Type B pancreatic cell (in vitro differentiated cells): ENCODE results near the gene DNAJA3. TPM values are rescaled to one million over a fixed set of nuclear protein-coding genes. Genes with fewer than 3 reads are reported as not detected.
A peak's percentile ranks its signal among the peaks of the same experiment; 100 is the strongest.
"Not testable (repeated sequence)": the region's sequence is repeated elsewhere in the genome, so short reads cannot be mapped to it uniquely, and the experiment has no call there.

Experiments
- DNase-seq: peaks from one replicate; pipeline ENCODE4 v3.0.0; 2021; ENCODE audit warnings: mixed read lengths; ENCODE audit not compliant: unreplicated experiment; ENCODE audit errors: extremely low spot score
- H3K27ac Mint-ChIP-seq: 2 replicates; pipeline ENCODE4 v1.8.0; 2021; ENCODE audit warnings: mild to moderate bottlenecking, mixed read lengths
- H3K27me3 Mint-ChIP-seq: 2 replicates; pipeline ENCODE4 v1.8.0; 2021; ENCODE audit warnings: mixed read lengths
- H3K36me3 Mint-ChIP-seq: 2 replicates; pipeline ENCODE4 v1.8.0; 2021; ENCODE audit warnings: mixed read lengths
- H3K4me1 Mint-ChIP-seq: one replicate; pipeline ENCODE4 v1.8.0; 2021; ENCODE audit warnings: mixed read lengths; ENCODE audit not compliant: unreplicated experiment
- H3K4me3 Mint-ChIP-seq: 2 replicates; pipeline ENCODE4 v1.8.0; 2021; ENCODE audit warnings: mild to moderate bottlenecking, mixed read lengths
- H3K9me3 Mint-ChIP-seq: 2 replicates; pipeline ENCODE4 v1.8.0; 2021; ENCODE audit warnings: mixed read lengths
- total RNA-seq: library from RNA; stranded (reverse); gene quantifications from 2 replicates; pipeline ENCODE4 v1.2.1, GENCODE V29; 2021; ENCODE audit warnings: low replicate concordance
- TF ChIP-seq, protein P1 (sequence below): fragments of 200-600 bp; sonication (generic); conservative IDR thresholded peaks from 2 replicates; pipeline ENCODE4 v1.5.0; 2021; ENCODE audit warnings: antibody characterized with exemption, mild to moderate bottlenecking

The DNAJA3 gene
- total RNA-seq, 1 donor from 2014 or later: 46.5 TPM

DNA sequence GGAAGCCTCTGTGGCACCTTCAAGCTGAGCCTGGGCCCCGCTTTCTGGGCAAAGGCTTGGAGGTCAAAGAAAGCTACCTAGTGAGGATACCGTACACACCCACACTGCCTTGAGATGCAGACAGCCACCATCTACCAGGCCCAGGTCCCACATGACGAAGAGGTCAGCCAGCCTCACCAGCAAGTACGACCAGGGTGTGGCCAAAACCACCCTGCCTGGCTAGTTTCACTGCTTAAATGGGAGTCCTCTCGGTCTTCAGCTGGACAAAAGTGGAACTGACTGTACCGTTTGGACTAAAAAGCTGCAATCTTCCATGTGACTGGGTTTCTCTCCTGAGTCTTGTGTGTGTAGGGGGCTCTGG, 32.4 kb upstream of the DNAJA3 start:
- no peak for DNase-seq
- no peaks in the 10 kb centered on the region for H3K27me3 Mint-ChIP-seq
- H3K4me3 Mint-ChIP-seq: no peak overlapping the region

DNA sequence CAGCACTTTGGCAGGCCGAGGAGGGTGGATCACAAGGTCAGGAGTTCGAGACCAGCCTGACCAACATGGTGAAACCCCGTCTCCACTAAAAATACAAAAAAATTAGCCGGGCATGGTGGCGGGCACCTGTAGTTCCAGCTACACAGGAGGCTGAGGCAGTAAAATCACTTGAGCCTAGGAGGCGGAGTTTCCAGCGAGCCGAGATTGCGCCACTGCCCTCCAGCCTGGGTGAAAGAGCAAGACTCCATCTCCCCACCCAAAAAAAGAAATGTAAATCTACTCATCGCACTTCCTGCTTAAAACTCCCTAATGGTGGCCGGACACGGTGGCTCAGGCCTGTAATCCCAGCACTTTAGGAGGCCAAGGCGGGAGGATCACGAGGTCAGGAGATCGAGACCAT, 31.8 kb upstream of the DNAJA3 start:
- H3K36me3 Mint-ChIP-seq, H3K27me3 Mint-ChIP-seq, DNase-seq, H3K9me3 Mint-ChIP-seq, H3K4me3 Mint-ChIP-seq: not testable (repeated sequence)
- Mint-ChIP-seq H3K27ac (peak overlapping the region; percentile 66), H3K4me1 (peaks cover 20% of the 10 kb centered on the region)

More for the DNA sequence above, 32.4 kb upstream of the DNAJA3 start:
- peaks cover 5% of the 10 kb centered on the region for H3K36me3 Mint-ChIP-seq
- TF ChIP-seq, protein P1, sequence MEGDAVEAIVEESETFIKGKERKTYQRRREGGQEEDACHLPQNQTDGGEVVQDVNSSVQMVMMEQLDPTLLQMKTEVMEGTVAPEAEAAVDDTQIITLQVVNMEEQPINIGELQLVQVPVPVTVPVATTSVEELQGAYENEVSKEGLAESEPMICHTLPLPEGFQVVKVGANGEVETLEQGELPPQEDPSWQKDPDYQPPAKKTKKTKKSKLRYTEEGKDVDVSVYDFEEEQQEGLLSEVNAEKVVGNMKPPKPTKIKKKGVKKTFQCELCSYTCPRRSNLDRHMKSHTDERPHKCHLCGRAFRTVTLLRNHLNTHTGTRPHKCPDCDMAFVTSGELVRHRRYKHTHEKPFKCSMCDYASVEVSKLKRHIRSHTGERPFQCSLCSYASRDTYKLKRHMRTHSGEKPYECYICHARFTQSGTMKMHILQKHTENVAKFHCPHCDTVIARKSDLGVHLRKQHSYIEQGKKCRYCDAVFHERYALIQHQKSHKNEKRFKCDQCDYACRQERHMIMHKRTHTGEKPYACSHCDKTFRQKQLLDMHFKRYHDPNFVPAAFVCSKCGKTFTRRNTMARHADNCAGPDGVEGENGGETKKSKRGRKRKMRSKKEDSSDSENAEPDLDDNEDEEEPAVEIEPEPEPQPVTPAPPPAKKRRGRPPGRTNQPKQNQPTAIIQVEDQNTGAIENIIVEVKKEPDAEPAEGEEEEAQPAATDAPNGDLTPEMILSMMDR: no peak
- no peaks in the 10 kb centered on the region for H3K9me3 Mint-ChIP-seq
- H3K27ac Mint-ChIP-seq: peak overlapping the region; percentile 66
- H3K4me1 Mint-ChIP-seq: peaks cover 22% of the 10 kb centered on the region

DNA sequence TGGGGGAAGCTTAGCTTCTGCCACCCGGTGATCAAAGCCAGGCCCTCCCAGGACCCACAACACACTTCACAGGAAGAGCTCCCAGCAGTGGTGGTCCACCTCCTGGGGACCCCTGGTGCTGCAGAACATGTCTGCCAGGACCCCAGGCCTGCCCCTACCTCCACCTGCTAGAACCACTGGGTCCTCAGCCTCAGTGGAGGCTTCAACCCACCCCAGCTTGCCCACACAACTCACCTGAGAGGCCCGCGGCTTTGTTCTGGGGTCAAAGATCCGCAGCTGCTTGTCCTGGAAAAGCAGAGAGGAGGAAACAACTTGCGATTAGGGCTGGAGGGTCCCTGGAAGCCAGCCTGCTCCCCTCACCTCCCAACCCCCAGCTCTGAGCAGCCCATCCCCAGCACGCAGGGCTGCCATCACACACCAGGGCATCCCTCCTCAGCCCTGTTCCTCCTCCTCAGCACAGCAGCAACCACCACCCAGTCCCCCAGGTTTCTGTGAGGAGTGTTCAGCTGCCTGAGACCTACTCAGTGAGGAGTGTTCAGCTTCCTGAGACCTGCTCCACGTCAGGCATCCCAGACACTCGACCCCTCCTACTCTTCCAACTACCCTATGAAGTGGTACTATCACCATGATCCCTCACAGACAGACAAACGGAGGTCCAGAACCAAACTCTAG, 30.5 kb upstream of the DNAJA3 start:
- peak overlapping the region; percentile 32 for H3K27ac Mint-ChIP-seq

DNA sequence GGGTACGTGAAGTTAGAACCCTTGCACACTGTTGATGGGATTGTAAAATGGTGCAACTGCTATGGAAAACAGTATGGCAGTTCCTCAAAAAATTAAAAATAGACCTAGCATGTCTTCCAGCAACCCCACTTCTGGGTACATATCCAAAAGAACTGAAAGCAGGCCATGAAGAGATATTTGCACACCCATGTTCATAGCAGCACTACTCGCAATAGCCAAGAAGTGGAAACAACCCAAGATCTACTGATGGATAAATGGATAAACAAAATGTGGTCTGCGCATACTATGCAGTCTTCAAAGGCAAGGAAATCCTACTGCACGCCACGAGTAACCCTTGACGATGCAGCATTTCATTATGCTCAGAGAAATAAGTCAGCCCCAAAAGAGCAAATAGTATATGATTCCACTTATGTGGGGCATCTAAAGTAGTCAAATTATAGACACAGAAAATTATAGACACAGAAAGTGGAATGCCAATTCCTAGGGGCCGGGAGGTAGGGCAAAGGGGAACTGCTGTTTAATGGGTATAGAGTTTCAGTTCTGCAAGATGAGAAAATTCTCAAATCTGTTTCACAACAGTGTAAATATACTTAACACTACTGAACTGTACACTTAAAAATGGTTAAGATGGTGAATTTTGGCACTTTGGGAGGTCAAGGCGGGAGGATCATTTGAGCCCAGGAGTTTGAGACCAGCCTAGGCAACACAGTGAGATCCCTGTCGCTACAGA, 26.5 kb upstream of the DNAJA3 start:
- Mint-ChIP-seq H3K9me3 (no peaks in the 10 kb centered on the region), H3K27ac (no peak overlapping the region), H3K36me3 (peaks cover 9% of the 10 kb centered on the region), H3K27me3 (no peaks in the 10 kb centered on the region), H3K4me1 (peaks cover 18% of the 10 kb centered on the region), H3K4me3 (no peak overlapping the region)
- TF ChIP-seq, protein P1: no peak
- no peak for DNase-seq

More for the DNA sequence above, 30.5 kb upstream of the DNAJA3 start:
- TF ChIP-seq, protein P1: no peak
- no peak overlapping the region for H3K4me3 Mint-ChIP-seq
- DNase-seq: no peak
- H3K4me1 Mint-ChIP-seq: peaks cover 16% of the 10 kb centered on the region
- no peaks in the 10 kb centered on the region for H3K9me3 Mint-ChIP-seq
- H3K36me3 Mint-ChIP-seq: peaks cover 9% of the 10 kb centered on the region
- no peaks in the 10 kb centered on the region for H3K27me3 Mint-ChIP-seq

DNA sequence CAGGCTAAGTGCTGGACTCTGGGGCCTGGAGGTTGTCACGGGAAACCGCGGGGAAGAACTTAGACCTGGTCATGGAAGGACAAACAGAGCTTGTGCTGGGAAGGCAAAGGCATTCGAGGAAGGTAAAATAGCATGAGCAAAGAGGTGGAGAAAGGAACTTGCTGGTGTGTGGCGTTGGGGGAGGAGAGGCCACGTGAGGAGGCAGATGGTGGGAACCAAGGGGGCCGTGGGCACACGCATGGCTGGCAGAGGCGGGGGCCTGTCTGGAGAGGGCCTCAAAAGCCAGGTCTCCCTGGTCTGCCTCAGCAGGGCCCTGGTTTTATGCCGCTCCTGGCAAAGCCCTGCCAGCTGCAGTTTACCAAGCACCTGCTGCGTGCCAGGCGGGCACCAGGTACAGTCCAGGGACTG, 24.6 kb upstream of the DNAJA3 start:
- no peak for DNase-seq
- H3K4me1 Mint-ChIP-seq: peaks cover 18% of the 10 kb centered on the region
- peaks cover 5% of the 10 kb centered on the region for H3K36me3 Mint-ChIP-seq
- TF ChIP-seq, protein P1: no peak
- H3K4me3 Mint-ChIP-seq: no peak overlapping the region
- no peaks in the 10 kb centered on the region for H3K9me3 Mint-ChIP-seq
- no peaks in the 10 kb centered on the region for H3K27me3 Mint-ChIP-seq
- H3K27ac Mint-ChIP-seq: peak overlapping the region; percentile 48

DNA sequence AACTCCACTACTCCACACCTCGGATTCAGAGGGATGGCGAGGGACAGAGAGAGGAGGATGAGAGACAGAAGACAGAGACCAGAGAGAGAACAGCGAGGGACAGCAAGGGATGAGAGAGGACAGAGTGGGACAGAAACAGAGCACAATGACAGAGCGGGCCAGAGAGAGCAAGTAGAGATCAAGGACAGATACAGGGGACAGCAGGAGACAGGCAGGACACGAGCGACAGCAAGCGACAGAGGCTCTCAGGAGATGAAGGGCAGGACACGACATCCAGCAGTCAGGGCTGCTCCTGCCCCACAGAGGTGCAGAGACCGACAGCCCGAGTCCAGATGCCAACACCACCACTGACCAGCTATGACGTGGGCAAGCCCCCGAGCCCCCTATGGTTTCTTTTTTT, 24.2 kb upstream of the DNAJA3 start:
- no peak for DNase-seq
- peaks cover 18% of the 10 kb centered on the region for H3K4me1 Mint-ChIP-seq
- H3K27ac Mint-ChIP-seq: no peak overlapping the region
- no peaks in the 10 kb centered on the region for H3K27me3 Mint-ChIP-seq
- TF ChIP-seq, protein P1: no peak
- peaks cover 5% of the 10 kb centered on the region for H3K36me3 Mint-ChIP-seq
- no peaks in the 10 kb centered on the region for H3K9me3 Mint-ChIP-seq
- H3K4me3 Mint-ChIP-seq: no peak overlapping the region
